Skin of body (tissue), 2 donors: ENCODE data around the gene FXR2. TPM values are rescaled to one million over a fixed set of nuclear protein-coding genes. Genes with fewer than 3 reads are reported as not detected.
"Not testable (repeated sequence)": the region's sequence is repeated elsewhere in the genome, so short reads cannot be mapped to it uniquely, and the experiment has no call there.

Source experiments
- DNase-seq: peaks from one replicate; lab custom pipeline; 2025; lab: John Stamatoyannopoulos, UW
- total RNA-seq: library from RNA; depleted of rRNA; stranded (reverse); fragments of >200 nt; gene quantifications from one replicate; pipeline ENCODE4 v1.2.3, GENCODE V29; 2014

Gene FXR2
- total RNA-seq, 1 donor from 2014 or later = 25.5 TPM

- no peak for DNase-seq
Measured at GRCh38 chr17:7629939-7630571, 15.4 kb upstream of the FXR2 start, which contains the start of gene SHBG. TSS of gene SHBG (plus strand) at chr17:7630135. CDS start at chr17:7630173, 38 bp downstream.

GRCh38 chr17:7627250-7628121 is 12.8 kb upstream of the FXR2 start, which contains the start of gene SAT2:
TSS of gene SAT2 (minus strand) at chr17:7627821. CDS start at chr17:7627635, 186 bp downstream.
- DNase-seq = peak; percentile 90

GRCh38 chr17:7626956-7627249 is 12.2 kb upstream of the FXR2 start:
- DNase-seq = no peak

GRCh38 chr17:7626307-7626706 is 11.6 kb upstream of the FXR2 start:
- DNase-seq = no peak

- not testable (repeated sequence) for DNase-seq
Measured at GRCh38 chr17:7625749-7626148, 11.1 kb upstream of the FXR2 start.

GRCh38 chr17:7623661-7624060 is 9.0 kb upstream of the FXR2 start:
- no peak for DNase-seq

- no peak for DNase-seq
Measured at GRCh38 chr17:7620835-7621234, 6.1 kb upstream of the FXR2 start.

GRCh38 chr17:7618608-7619007 is 3.9 kb upstream of the FXR2 start:
- DNase-seq = no peak

- DNase-seq = no peak
Measured at GRCh38 chr17:7615265-7615747, 609 bp upstream of the FXR2 start.

- no peak for DNase-seq
Measured at GRCh38 chr17:7613769-7614424, 800 bp downstream of the FXR2 start.

GRCh38 chr17:7612294-7612640 is 2.4 kb downstream of the FXR2 start:
- DNase-seq = no peak

GRCh38 chr17:7611635-7612293 is 2.9 kb downstream of the FXR2 start:
- no peak for DNase-seq

GRCh38 chr17:7610641-7611040 is 4.1 kb downstream of the FXR2 start:
- DNase-seq = no peak

GRCh38 chr17:7606280-7606679 is 8.4 kb downstream of the FXR2 start:
- DNase-seq = no peak

GRCh38 chr17:7597561-7597960 is 17.1 kb downstream of the FXR2 start:
- not testable (repeated sequence) for DNase-seq

- DNase-seq = no peak
Measured at GRCh38 chr17:7593296-7593695, 21.4 kb downstream of the FXR2 start.

- DNase-seq = no peak
Measured at GRCh38 chr17:7592422-7593021, 22.2 kb downstream of the FXR2 start.

GRCh38 chr17:7591596-7591995 is 23.1 kb downstream of the FXR2 start:
- DNase-seq = no peak

- no peak for DNase-seq
Measured at GRCh38 chr17:7590743-7591142, 24.0 kb downstream of the FXR2 start.

GRCh38 chr17:7589891-7590691 is 24.6 kb downstream of the FXR2 start, which contains the start of gene SOX15:
TSS of gene SOX15 (minus strand) at chr17:7590094. CDS start at chr17:7589676, 418 bp downstream.
- no peak for DNase-seq
